Caki2 (cell line): ENCODE data around the gene APP. TPM values are rescaled to one million over a fixed set of nuclear protein-coding genes. Genes with fewer than 3 reads are reported as not detected.
A peak's percentile ranks its signal among the peaks of the same experiment; 100 is the strongest.

ENCODE experiments used
- DNase-seq: peaks from one replicate; pipeline ENCODE4 v3.0.0-alpha.2; 2015; ENCODE audit warnings: low read depth
- in situ Hi-C: cut with HindIII; loops from 2 replicates; pipeline ENCODE4 v1.10.0; 2016; ENCODE audit warnings: low sequenced_read_pairs, low pct_unique_long_range_greater_than_20kb, mixed read lengths
- total RNA-seq: library from RNA; depleted of rRNA; stranded (reverse); fragments of >200 nt; shearing (Covaris generic); gene quantifications from 2 replicates; pipeline ENCODE4 v1.2.3, GENCODE V29; 2014; ENCODE audit warnings: low replicate concordance

Gene APP
- total RNA-seq, 1 experiment from 2014 or later, result 842 TPM

DNA sequence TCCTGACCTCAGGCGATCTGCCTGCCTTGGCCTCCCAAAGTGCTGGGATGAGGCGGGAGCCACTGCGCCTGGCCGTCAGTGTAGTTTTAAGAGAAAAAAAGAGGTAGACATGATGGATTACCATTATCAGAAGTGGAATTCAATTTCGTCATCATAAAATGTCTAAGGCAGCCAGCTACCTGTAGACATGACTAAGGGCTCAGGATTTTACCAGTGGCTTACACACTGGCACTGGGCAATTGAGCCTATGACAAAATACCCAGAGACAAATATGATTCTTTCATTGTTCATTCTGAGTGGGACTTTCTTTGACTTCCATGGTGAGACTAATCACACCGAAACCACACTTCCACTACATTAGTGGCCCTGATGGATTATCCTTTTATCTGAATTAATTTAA lies 254.3 kb downstream of the APP start:
- in situ Hi-C loops, result no loop called here
- DNase-seq, result no peak

DNA sequence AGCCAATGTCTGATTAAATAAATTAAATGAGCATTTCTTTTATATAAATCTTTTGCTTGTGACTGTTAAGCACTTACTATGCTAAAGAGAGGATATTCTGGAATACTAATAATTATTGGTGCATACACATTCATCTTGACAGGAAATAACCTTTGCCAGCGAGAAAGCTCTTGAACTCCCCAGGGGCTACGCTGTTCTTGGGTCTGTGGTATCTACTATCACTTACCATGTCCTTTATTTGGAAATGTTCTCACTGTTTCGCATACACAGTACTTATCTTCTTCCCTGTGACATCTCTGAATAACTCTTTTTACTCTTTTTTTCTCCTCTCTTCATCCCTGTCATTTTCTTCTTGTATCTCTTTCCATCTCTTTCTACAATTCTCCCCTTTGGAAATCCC lies 257.1 kb downstream of the APP start:
- in situ Hi-C loops, result no loop called here
- DNase-seq, result no peak

GRCh38 chr21:25912402-25912746 lies 258.2 kb downstream of the APP start:
- no peak for DNase-seq
- in situ Hi-C loops, result no loop called here

- in situ Hi-C loops, result no loop called here
Measured at GRCh38 chr21:25911730-25912401, 258.7 kb downstream of the APP start.

DNA sequence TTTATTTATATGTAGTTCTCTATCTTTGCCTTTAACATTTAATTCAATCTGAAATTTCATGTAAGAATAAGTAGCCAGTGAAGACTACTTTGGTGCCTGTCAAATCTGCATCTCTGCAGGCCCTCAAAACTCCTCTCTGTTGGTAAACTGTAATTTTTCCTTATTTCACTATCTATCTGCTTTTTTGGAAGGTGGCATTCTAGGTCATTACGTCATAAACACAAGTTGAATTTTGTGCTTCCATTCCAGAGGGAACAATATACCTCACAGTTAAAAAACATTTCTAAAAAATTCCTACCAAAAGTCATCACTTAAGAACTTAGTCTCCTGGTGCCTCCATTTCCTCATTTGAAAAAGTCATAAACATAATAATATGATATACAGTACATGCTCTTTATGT lies 259.8 kb downstream of the APP start:
- no peak for DNase-seq
- in situ Hi-C loops, result no loop called here

More at GRCh38 chr21:25911730-25912401, 258.7 kb downstream of the APP start:
- DNase-seq, result peak; percentile 88

GRCh38 chr21:25909341-25909740 lies 261.2 kb downstream of the APP start:
- in situ Hi-C loops, result no loop called here
- no peak for DNase-seq

- no peak for DNase-seq
- in situ Hi-C loops, result no loop called here
Measured at GRCh38 chr21:25908495-25908894, 262.1 kb downstream of the APP start.

DNA sequence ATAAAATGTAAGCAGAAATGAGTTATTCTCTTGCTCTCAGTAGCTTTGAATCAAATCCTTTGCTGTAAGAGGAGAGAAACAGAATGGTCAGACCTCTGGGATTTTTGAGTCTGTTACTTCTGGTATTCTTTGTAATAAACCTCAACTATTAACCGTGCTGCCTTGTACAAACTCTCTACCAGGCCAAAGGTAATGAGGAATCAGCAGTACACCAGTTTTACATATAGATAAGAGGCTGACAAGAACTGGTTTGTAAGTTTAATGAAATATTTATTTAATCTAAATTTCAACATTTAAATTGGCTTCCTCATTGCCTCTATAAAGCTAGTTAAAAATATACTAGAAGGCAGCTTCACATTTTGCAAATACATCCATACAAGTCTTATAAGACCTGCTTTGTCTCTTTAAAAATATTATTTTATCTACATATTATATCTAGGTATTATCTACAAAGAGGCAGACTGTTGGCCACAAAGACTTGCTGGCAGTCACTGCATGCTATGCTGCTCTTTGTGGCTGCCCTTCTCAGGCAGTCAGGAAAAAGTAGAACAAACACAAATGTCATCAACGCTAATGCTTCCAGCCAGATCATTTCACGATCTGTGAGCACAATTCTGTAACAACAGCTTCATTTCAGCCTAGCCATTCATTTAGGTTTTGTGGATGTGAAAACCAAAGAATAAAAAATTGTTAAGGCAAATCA lies 262.8 kb downstream of the APP start:
- DNase-seq, result no peak

DNA sequence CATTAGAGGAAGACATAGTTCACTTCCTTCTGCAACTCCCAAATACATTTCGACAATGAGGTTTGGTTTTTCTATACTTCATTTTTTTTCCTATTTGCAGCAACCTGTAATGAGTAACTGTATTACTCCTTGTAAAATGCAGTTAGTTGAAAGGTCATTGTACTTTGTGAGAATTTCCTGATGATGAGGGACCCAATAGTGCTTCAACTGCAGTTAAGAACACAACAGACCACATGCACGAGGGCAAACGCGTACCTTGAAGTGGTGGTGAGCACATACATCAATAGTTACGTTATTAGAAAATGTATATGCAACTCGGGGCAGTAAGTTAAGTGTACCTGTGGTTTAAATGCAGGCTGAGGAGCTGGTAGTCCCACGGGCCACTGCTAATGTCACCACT lies 264.0 kb downstream of the APP start:
- DNase-seq, result no peak
- in situ Hi-C loops, result no loop called here

More for the DNA sequence above, 262.8 kb downstream of the APP start:
- in situ Hi-C loops, result no loop called here

DNA sequence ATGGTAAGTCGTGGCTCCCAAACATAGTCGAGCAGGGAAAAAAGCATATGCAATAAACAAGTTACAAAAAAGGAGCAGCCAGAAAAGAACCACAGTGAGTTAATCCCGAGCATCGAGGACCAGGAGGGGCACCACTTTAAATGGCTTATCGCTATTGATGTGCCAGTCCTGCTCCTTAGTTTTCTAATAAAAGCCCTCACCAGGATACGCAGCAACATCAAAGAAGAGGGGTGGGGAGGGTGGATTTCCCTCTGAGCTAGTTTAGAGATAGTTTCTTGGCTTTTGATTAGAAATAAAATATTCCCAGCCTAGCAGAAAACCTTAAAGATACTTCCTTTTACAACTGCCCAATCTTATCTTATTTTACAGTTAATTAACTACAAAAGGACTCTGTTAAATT lies 265.4 kb downstream of the APP start:
- in situ Hi-C loops, result no loop called here
- no peak for DNase-seq

DNA sequence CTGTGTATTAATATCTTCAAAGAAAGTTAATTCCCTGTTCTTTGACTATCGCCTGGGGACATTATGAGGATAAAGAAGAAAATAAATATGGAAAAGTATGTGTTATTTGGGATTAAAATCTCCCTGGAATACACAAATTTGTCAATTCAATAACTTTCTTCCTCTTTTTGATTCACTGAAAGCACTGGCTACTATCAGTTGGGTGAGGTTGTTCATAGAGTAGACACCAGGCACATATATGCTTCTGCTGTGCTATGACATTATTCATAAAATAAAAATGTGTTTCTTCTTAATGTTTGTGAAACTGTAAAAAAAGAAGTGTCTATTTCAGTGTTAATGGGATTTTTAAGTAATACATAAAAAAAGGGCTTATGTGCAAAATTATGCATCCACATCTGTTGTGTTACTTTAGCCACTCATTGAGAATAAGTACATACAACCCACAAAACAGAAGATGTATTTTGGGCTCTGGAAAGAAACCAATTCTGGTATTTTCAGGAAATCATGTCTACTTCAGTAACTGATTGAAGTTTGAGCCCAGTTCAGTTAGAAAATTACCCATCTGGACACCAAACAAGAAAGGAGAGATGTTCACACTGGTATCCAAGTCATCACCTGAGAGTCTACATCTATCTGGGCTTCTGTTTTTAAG lies 266.4 kb downstream of the APP start:
- in situ Hi-C loops, result no loop called here
- no peak for DNase-seq

- no peak for DNase-seq
- in situ Hi-C loops, result no loop called here
Measured at GRCh38 chr21:25903607-25904006, 267.0 kb downstream of the APP start.

DNA sequence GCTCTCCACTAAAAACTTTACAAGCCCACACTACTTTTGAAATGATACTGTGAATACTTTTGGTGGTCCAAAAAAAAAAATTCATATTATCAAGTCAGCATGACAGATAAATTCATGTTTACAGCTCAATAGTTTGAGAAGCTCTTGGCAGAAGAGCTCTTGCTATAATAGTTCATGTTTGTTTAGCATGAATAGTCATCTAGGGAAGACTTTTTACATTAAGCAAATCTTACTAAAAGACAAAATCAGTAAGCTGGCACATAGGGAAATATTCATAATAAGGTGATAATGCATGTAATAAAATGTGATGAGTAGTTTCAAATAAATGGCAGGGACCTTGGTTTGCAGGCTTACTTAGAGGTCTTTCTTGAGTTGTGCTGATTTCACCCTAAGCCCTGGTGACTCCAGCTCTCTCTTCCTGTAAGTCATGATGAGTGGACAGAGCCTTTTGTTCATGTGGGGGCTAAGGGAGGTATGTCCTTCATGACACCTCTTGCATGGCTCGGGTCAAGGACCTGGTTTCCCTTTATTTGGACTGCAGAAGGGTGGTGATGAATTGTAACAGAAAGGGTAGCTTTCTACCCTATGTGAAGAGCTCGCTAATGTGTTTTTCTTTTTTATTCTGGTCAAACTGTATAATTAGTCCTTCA lies 269.1 kb downstream of the APP start:
- DNase-seq, result no peak
- in situ Hi-C loops, result no loop called here

- in situ Hi-C loops, result loop anchor here (25.0 kb wide), 1 partner anchor 264 kb away; the partner anchor contains the start of gene APP
- DNase-seq, result no peak
Measured at GRCh38 chr21:25898671-25899070, 271.9 kb downstream of the APP start.

GRCh38 chr21:25897383-25897782 lies 273.2 kb downstream of the APP start:
- in situ Hi-C loops, result loop anchor here (25.0 kb wide), 1 partner anchor 265 kb away; the partner anchor contains the start of gene APP
- no peak for DNase-seq

- DNase-seq, result no peak
Measured at GRCh38 chr21:25896501-25897056, 274.0 kb downstream of the APP start.

DNA sequence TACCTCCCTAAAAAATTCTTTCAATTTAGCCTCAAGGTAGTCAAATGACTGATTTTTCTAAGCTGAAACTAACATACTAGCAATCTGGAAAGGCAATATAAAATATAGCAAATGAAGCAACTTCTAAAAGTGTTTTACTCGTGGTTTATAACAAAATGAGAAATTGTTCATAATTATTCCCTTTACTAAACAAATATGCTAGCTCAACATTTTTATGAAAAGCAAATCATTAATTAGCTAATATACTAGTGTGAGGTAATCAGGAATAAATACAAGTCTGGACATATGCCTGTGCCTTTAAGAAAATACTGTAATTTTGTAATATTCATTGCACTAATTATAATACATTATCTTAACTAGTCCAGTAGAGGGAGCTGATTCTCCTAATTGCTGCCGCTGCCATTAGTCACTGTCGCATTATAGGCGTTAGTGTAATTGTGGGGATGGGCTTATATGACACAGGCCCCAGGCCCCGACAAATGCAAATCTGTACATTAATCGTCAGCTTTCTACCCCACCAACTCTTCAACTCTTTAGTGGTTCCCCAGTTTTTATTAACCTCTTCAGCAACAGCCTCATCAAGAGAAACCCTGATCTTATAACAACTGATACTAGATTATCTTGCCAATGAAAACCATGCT lies 274.9 kb downstream of the APP start:
- in situ Hi-C loops, result loop anchor here (25.0 kb wide), 1 partner anchor 267 kb away; the partner anchor contains the start of gene APP

More at GRCh38 chr21:25896501-25897056, 274.0 kb downstream of the APP start:
- in situ Hi-C loops, result loop anchor here (25.0 kb wide), 1 partner anchor 266 kb away; the partner anchor contains the start of gene APP

GRCh38 chr21:25893191-25893590 lies 277.4 kb downstream of the APP start:
- no peak for DNase-seq
- in situ Hi-C loops, result loop anchor here (25.0 kb wide), 1 partner anchor 269 kb away; the partner anchor contains the start of gene APP

More for the DNA sequence above, 274.9 kb downstream of the APP start:
- no peak for DNase-seq
